Motor neuron (in vitro differentiated cells): Measurements from ENCODE around the gene FZD10. TPM values are rescaled to one million over a fixed set of nuclear protein-coding genes. Genes with fewer than 3 reads are reported as not detected.

Experiments
- ATAC-seq, 8 experiments: fragments of 200-7000 bp; cut with Tn5 transposase; replicated peaks in 6 of 8; 2 replicates each; pipeline ENCODE4 v1.8.0; 2021; ENCODE audit warnings: mild to moderate bottlenecking in 8 of 8, moderate library complexity in 8 of 8
- H3K27ac ChIP-seq, 2 donors: fragments of 250-450 bp; sonication (Bioruptor Pico); 2 replicates each; pipeline ENCODE4 v1.9.0; 2021; ENCODE audit warnings: antibody characterized with exemption in 2 of 2, mild to moderate bottlenecking in 2 of 2, moderate library complexity in 1 of 2
- H3K4me1 ChIP-seq, 2 donors: fragments of 250-450 bp; sonication (Bioruptor Pico); replicated peaks in 1 of 2; 2 replicates each; pipeline ENCODE4 v1.6.1; 2021; ENCODE audit warnings: antibody characterized with exemption in 2 of 2, mild to moderate bottlenecking in 2 of 2, moderate library complexity in 1 of 2
- H3K4me3 ChIP-seq, 5 donors: fragments of 250-450 bp; sonication (Bioruptor Pico); 2 replicates each; pipeline ENCODE4 v1.9.0; 2021; ENCODE audit warnings: antibody characterized with exemption in 5 of 5, mild to moderate bottlenecking in 5 of 5, moderate library complexity in 4 of 5
- WGBS, 10 experiments: fragments of 450-650 bp; shearing (Covaris generic); methylation state at CpG; one replicate each; pipeline ENCODE4 v1.0.0; 2022; 5-methylcytosine and 5-hydroxymethylcytosine counted together
- in situ Hi-C, 9 experiments: fragments of 400-800 bp; cut with MboI; loops; one replicate each; pipeline ENCODE4 v1.15.0; 2021; ENCODE audit warnings: low sequenced_read_pairs in 9 of 9, low pct_unique_long_range_greater_than_20kb in 2 of 9; ENCODE audit not compliant: unreplicated experiment in 9 of 9
- total RNA-seq, 8 experiments: library from RNA; unstranded; fragments of 300-600 nt; gene quantifications; 2 replicates each; pipeline versions ENCODE4 v1.2.3 to v1.2.4, GENCODE V29; 2022

Gene FZD10
- total RNA-seq, 8 experiments from 2014 or later = 0.08 to 4.9 (median 0.25) TPM

DNA sequence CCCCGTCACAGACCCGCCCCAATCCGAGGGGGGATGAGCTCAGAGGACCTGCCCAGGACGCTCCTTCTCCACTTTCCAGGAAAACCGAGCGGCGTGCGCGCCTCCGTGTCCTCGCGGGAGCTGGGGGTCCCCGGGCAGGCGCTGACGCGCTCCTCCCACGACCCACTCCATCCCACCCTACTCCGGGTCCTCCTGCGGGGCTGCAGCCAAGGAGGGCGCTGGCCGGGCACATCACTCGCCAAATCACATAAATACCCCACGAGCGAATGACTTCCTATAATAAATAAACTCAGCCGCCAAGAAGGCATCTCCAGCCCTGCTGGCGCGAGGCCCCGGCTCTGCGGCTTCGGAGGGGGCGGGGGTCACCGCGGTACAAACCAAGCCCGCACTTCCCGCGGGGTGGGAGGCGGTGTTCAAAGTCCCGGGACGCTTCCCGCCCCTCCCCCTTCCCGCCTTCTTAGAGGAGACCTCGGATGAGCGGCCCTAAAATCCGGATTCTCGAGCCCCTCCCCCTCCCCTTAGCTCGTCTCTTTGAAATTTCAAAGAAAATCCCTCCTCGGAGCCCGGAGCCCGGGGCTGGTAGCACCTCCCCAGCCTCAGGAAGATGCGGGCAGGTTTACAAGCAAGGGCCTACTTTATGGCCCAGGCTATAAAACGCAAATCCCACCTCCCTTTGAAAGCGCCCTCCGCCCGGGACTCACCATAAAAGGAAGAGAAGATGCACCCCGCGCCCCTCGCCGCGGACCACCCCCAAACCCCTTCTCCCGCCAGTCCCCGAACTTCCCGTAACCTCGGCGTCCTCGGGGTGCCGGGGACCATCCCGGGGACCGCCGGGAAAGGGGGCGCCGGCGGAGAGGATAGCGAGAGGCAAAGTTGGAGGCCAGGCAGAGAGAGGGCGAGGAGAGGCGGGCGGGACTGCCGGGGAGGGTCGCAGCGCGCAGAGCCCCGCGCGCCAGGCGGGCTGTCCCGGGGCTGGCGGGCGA is 712 bp upstream of the FZD10 start:
- no peak overlapping the region for H3K27ac ChIP-seq

DNA sequence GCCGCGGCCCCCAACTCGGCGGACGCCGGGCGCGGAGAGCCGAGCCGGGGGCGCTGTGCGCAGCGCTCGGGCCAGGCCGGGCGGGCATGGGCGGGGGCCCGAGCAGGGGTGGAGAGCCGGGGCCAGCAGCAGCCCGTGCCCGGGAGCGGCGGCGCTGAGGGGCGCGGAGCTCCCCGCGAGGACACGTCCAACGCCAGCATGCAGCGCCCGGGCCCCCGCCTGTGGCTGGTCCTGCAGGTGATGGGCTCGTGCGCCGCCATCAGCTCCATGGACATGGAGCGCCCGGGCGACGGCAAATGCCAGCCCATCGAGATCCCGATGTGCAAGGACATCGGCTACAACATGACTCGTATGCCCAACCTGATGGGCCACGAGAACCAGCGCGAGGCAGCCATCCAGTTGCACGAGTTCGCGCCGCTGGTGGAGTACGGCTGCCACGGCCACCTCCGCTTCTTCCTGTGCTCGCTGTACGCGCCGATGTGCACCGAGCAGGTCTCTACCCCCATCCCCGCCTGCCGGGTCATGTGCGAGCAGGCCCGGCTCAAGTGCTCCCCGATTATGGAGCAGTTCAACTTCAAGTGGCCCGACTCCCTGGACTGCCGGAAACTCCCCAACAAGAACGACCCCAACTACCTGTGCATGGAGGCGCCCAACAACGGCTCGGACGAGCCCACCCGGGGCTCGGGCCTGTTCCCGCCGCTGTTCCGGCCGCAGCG is 639 bp downstream of the FZD10 start:
- Histone ChIP-seq H3K4me3 (peak overlapping the region in 3 of 5 donors; percentile 24 to 58 (median 52)), H3K4me1 (peaks cover 0 to 14% of the 10 kb centered on the region in 2 donors), H3K27ac (no peak overlapping the region)
- peak in 3 of 8 experiments; percentile 47 to 59 (median 50) for ATAC-seq
- in situ Hi-C loops = no loop called here
- 10 to 97% (median 65%) methylated on average over 2 to 6 of the region's 78 CpGs; no CpG with 5 or more reads in 6 of the 10 experiments for WGBS, 10 experiments

More for the DNA sequence above, 712 bp upstream of the FZD10 start:
- ATAC-seq = peak in 3 of 8 experiments; percentile 37 to 59 (median 54)
- WGBS, 10 experiments = 67 to 75% methylated on average over 3 to 5 of the region's 87 CpGs; no CpG with 5 or more reads in 8 of the 10 experiments
- Histone ChIP-seq H3K4me1 (peaks cover 0 to 15% of the 10 kb centered on the region in 2 donors), H3K4me3 (peak overlapping the region in 3 of 5 donors; percentile 24 to 58 (median 52))
- in situ Hi-C loops = no loop called here

DNA sequence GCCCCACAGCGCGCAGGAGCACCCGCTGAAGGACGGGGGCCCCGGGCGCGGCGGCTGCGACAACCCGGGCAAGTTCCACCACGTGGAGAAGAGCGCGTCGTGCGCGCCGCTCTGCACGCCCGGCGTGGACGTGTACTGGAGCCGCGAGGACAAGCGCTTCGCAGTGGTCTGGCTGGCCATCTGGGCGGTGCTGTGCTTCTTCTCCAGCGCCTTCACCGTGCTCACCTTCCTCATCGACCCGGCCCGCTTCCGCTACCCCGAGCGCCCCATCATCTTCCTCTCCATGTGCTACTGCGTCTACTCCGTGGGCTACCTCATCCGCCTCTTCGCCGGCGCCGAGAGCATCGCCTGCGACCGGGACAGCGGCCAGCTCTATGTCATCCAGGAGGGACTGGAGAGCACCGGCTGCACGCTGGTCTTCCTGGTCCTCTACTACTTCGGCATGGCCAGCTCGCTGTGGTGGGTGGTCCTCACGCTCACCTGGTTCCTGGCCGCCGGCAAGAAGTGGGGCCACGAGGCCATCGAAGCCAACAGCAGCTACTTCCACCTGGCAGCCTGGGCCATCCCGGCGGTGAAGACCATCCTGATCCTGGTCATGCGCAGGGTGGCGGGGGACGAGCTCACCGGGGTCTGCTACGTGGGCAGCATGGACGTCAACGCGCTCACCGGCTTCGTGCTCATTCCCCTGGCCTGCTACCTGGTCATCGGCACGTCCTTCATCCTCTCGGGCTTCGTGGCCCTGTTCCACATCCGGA is 1.4 kb downstream of the FZD10 start:
- ATAC-seq = no peak
- in situ Hi-C loops = no loop called here
- peaks cover 0 to 10% of the 10 kb centered on the region in 2 donors for H3K4me1 ChIP-seq
- WGBS, 10 experiments = 0 to 76% (median 60%) methylated on average over 1 to 22 of the region's 71 CpGs; no CpG with 5 or more reads in 3 of the 10 experiments
- no peak overlapping the region for H3K27ac ChIP-seq
- peak overlapping the region in 2 of 5 donors; percentile 52 to 58 for H3K4me3 ChIP-seq

DNA sequence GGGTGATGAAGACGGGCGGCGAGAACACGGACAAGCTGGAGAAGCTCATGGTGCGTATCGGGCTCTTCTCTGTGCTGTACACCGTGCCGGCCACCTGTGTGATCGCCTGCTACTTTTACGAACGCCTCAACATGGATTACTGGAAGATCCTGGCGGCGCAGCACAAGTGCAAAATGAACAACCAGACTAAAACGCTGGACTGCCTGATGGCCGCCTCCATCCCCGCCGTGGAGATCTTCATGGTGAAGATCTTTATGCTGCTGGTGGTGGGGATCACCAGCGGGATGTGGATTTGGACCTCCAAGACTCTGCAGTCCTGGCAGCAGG is 1.9 kb downstream of the FZD10 start:
- H3K4me1 ChIP-seq = peaks cover 0 to 10% of the 10 kb centered on the region in 2 donors
- no peak overlapping the region for H3K27ac ChIP-seq
- 20 to 83% (median 50%) methylated on average over 1 to 4 of the region's 18 CpGs; no CpG with 5 or more reads in 4 of the 10 experiments for WGBS, 10 experiments
- ATAC-seq = no peak
- in situ Hi-C loops = no loop called here
- H3K4me3 ChIP-seq = peak overlapping the region in 1 of 5 donors; percentile 52

DNA sequence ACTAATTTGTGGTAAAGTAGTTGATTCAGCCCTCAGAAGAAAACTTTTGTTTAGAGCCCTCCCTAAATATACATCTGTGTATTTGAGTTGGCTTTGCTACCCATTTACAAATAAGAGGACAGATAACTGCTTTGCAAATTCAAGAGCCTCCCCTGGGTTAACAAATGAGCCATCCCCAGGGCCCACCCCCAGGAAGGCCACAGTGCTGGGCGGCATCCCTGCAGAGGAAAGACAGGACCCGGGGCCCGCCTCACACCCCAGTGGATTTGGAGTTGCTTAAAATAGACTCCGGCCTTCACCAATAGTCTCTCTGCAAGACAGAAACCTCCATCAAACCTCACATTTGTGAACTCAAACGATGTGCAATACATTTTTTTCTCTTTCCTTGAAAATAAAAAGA is 2.7 kb downstream of the FZD10 start:
- 0 to 65% (median 36%) methylated on average over 1 to 5 of the region's 5 CpGs; no CpG with 5 or more reads in 1 of the 10 experiments for WGBS, 10 experiments
- H3K4me3 ChIP-seq = no peak overlapping the region
- peak in 1 of 8 experiments; percentile 35 for ATAC-seq
- in situ Hi-C loops = no loop called here
- peaks cover 0 to 9% of the 10 kb centered on the region in 2 donors for H3K4me1 ChIP-seq
- H3K27ac ChIP-seq = no peak overlapping the region

DNA sequence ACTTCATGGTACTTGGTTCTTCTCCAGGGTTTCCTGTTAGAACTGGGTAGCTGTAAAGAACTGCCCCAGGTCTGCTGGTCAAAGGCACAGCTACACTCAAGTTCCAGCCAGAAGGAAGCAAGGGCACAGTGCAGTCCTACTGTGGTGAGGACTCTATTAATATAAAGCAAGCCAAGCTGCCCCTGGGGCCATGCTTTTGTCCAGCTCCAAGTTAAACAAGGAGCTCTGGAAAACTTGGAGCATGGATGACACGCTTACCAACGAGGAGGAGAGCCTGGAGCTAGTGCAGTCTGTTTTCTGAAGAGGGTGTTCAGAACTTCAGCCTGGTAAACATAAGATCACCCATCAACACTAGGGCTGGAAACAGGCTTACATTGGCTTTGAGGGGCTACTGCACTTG is 4.0 kb downstream of the FZD10 start:
- ATAC-seq = no peak
- no peak overlapping the region for H3K4me3 ChIP-seq
- 29 to 93% (median 50%) methylated on average over 1 to 2 of the region's 2 CpGs; no CpG with 5 or more reads in 7 of the 10 experiments for WGBS, 10 experiments
- in situ Hi-C loops = no loop called here
- H3K4me1 ChIP-seq = peaks cover 0 to 8% of the 10 kb centered on the region in 2 donors
- no peak overlapping the region for H3K27ac ChIP-seq

DNA sequence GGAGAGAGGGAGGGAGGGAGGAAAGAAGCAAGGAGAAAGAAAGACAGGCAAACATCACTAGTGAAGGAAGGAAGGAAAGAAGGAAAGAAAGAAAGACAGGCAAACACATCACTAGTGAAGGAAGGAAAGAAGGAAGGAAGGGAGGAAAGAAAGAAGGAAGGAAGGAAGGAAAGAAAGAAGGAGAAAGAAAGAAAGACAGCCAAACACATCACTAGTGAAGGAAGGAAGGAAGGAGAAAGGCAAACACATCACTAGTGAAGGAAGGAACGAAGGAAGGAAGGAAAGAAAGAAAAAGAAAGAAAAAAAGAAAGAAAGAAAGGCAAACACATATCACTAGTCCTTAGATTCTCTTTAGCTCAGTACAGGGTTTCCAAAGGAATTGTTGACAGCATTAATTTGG is 5.3 kb downstream of the FZD10 start:
- Histone ChIP-seq H3K4me1 (peaks cover 0 to 8% of the 10 kb centered on the region in 2 donors), H3K4me3 (no peak overlapping the region), H3K27ac (no peak overlapping the region)
- no peak for ATAC-seq
- WGBS, 10 experiments = 0 to 98% (median 23%) methylated on average over 1 of the region's 1 CpG; no CpG with 5 or more reads in 2 of the 10 experiments
- in situ Hi-C loops = no loop called here

DNA sequence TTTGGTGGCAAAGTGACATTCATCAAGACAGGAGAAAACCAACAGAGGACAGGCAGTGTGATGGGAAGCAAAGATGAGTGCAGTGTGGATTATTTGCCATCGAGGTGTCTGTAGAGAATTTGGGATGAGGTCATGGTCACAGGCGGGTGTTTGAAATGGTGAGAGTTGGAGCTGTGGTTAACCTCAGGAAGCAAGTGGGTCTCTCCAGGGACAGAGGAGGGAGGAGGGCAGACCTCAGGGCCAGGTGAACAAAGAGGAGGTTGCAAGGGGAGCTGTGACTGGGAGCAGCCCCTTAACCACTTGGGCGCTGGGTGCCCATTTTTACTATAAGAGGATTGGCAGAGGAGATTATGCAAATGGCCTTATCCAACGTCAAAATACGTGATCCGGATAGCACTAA is 7.0 kb downstream of the FZD10 start:
- H3K4me1 ChIP-seq = peaks cover 0 to 7% of the 10 kb centered on the region in 2 donors
- no peak overlapping the region for H3K4me3 ChIP-seq
- 0 to 95% (median 59%) methylated on average over 1 to 6 of the region's 6 CpGs; no CpG with 5 or more reads in 3 of the 10 experiments for WGBS, 10 experiments
- in situ Hi-C loops = no loop called here
- H3K27ac ChIP-seq = no peak overlapping the region
- no peak for ATAC-seq

DNA sequence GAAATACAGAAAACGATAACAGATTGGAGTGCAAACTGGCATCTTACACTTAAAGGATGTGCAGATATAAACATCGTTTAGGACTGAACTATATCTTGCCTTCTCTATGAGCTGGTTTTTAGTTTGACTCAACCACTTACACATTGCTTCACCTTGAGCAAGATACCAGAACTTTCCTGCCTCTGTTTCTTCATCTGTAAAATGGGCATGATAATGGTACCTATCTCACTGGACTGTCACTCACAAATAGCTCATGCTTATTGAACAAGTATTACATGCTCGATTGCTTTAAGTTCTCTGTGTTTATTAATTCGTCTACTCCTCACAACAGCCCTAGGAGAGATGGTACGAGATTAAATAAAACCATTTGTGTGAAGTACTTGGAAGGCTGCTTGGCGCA is 7.7 kb downstream of the FZD10 start:
- in situ Hi-C loops = no loop called here
- Histone ChIP-seq H3K27ac (no peak overlapping the region), H3K4me3 (no peak overlapping the region), H3K4me1 (peaks cover 0 to 4% of the 10 kb centered on the region in 2 donors)
- no peak for ATAC-seq
- 0 to 92% (median 43%) methylated on average over 1 to 6 of the region's 6 CpGs for WGBS, 10 experiments

DNA sequence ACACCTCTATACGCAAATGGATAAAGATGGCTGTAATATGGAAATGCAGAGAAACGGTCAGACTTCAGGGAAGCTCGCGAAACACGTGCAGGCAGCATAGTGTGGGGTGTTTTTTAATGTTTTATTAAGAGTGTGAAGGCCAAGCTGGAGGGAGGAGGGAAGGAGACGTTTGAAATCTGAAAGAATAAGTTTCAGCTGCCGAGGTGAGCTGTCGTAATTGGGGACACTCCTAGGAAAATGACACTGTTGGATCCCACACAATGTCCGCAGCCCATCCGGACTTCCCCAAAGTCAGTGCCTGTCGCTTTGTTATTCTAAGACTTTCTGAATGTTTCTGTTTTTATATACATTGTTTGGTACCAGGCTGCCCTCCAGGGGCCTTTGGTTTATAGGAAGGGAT is 8.3 kb downstream of the FZD10 start:
- no peak overlapping the region for H3K27ac ChIP-seq
- H3K4me3 ChIP-seq = no peak overlapping the region
- 0 to 85% (median 53%) methylated on average over 1 to 7 of the region's 11 CpGs; no CpG with 5 or more reads in 1 of the 10 experiments for WGBS, 10 experiments
- in situ Hi-C loops = no loop called here
- H3K4me1 ChIP-seq = peaks cover 0 to 3% of the 10 kb centered on the region in 2 donors
- no peak for ATAC-seq

DNA sequence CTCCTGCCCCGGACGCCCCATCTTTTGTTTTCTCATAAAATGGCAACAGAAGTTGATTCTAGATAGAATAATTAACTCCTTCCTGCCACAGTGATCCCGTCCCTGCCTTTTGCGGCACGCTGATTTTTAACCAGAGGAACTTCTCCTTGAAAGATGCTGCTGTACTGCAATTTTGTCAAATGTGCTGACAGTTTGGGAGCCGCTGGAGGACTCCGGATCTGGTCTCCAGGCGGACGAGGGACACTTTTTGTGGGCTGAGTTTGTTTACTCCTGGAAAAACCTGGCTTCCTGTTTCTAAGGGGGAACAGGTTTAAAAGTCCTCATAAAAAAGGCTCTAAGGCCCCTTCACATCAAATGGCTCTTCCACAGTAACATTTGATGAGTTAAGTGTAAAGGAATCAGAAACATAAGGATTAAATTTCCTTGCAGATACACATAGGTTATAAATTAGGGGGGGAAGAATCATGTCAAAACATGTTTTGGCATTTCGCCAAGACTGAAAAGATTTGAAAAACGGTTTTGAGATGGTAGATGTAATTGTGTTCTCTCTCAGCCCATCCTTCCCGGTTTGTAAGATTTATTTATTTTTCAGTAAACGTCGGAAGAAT is 15.5 kb downstream of the FZD10 start:
- in situ Hi-C loops = no loop called here
- no peak overlapping the region for H3K27ac ChIP-seq
- H3K4me1 ChIP-seq = peaks cover 0 to 5% of the 10 kb centered on the region in 2 donors
- no peak overlapping the region for H3K4me3 ChIP-seq
- ATAC-seq = no peak
- WGBS, 10 experiments = 11 to 72% (median 45%) methylated on average over 6 to 11 of the region's 14 CpGs; no CpG with 5 or more reads in 1 of the 10 experiments

DNA sequence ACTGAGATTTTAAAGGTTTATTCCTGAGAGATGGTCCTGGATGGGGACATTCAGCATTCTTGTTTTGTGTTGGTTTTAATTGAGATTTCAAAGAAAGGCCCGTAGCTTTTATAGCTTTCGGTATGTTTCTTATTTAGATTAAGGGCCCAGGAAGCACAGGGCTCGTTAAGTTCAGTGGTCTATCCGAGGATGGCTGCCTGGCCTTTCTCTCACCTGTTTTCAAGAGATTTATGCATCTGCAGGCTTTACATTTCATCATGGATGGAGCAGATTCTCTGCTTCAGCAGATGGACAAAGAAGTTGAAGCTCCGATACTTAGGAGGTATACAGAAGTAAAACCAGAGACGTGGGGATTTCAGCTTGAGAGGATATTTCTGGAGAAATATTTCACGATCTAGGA is 16.0 kb downstream of the FZD10 start:
- in situ Hi-C loops = no loop called here
- no peak overlapping the region for H3K4me3 ChIP-seq
- WGBS, 10 experiments = 33 to 100% (median 60%) methylated on average over 1 to 6 of the region's 7 CpGs; no CpG with 5 or more reads in 3 of the 10 experiments
- no peak for ATAC-seq
- peaks cover 0 to 5% of the 10 kb centered on the region in 2 donors for H3K4me1 ChIP-seq
- no peak overlapping the region for H3K27ac ChIP-seq
